D721Med (cell line): ENCODE results near the gene ALAS1.

Experiments used
- DNase-seq: peaks from one replicate; pipeline ENCODE4 v3.0.0; 2011; ENCODE audit warnings: low spot score; ENCODE audit not compliant: insufficient read length
- FAIRE-seq: peaks from 2 replicates; lab custom pipeline; 2011; peaks lifted over from hg19 to GRCh38; lab: Jason Lieb, UNC
- TF ChIP-seq, protein P1 (sequence below): IDR thresholded peaks from 2 replicates; pipeline ENCODE4 v1.5.1; 2012; ENCODE audit warnings: mild to moderate bottlenecking, control low read depth; ENCODE audit not compliant: insufficient read depth; ENCODE audit errors: missing control alignments

The ALAS1 gene

DNA sequence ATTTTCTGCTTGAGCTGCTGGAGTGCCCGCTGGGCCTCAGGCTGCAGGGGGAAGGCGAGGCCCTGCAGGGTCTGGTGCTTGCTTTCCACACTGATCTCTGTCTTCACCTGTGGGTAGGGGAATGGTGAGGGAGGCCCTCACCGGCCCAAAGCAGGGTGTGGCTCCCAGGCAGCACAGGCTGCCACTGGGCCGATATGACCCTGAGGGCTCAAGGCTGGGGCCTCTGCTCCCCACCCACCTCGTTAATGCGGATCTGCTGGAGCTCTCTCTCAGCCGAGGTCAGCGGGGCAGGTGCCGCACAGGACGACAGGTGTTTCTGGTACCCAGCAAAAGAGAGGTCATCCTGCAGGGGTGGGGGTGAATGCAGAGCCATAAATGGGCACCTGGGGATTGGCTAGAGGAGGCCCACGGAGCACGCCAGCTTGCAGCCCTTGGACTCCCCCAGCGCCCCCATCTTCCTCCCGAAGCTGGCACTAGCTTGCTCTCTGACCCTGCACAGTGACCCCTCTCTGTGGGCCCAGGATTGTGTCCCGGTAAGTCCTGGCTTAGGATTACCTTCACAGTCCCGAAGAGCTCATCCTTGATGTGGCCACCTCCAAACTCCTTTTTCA, 33.0 kb downstream of the ALAS1 start:
- no peak for FAIRE-seq
- no peak for DNase-seq
- TF ChIP-seq, protein P1, sequence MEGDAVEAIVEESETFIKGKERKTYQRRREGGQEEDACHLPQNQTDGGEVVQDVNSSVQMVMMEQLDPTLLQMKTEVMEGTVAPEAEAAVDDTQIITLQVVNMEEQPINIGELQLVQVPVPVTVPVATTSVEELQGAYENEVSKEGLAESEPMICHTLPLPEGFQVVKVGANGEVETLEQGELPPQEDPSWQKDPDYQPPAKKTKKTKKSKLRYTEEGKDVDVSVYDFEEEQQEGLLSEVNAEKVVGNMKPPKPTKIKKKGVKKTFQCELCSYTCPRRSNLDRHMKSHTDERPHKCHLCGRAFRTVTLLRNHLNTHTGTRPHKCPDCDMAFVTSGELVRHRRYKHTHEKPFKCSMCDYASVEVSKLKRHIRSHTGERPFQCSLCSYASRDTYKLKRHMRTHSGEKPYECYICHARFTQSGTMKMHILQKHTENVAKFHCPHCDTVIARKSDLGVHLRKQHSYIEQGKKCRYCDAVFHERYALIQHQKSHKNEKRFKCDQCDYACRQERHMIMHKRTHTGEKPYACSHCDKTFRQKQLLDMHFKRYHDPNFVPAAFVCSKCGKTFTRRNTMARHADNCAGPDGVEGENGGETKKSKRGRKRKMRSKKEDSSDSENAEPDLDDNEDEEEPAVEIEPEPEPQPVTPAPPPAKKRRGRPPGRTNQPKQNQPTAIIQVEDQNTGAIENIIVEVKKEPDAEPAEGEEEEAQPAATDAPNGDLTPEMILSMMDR, result no peak

DNA sequence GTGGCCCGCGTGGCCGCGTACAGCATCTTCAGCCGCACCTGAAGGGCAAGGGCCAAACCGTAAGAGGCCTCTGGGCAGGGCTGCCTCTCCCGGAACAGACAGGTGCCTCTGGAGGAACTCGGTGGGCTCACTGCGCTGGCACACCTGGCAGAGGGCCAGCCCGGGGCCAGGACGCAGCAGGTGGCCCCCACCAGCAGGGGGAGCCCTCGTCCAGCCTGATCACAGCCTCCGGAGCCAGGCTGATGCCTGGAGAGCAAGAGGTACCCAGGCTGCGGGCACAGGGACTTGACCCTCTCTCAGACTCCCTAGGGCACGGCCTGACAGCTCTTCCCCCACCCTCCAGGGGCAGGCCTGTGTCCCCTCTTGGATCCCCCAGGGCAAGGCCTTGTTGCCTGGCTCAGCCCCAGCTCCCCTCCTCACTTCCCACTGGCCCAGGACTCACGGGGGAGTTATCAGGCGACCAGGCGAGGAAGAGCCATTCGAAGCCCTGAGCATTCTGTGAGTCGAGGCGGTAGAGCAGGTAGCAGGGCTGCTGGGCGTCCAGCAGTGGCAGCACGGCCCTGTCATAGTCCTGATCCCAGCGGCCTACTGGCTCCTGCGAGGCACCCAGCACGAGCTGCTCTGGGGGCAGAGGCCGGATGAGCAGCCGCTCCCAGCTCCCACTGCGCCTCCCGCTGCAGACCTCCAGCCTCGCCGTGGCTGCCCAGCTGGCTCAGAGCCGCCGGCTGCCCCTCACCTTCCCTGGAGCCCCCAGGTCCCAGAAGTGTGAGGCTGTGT, 33.7 kb downstream of the ALAS1 start:
- TF ChIP-seq, protein P1, result peak; percentile 75
- DNase-seq (peak; percentile 61), FAIRE-seq (no peak)

DNA sequence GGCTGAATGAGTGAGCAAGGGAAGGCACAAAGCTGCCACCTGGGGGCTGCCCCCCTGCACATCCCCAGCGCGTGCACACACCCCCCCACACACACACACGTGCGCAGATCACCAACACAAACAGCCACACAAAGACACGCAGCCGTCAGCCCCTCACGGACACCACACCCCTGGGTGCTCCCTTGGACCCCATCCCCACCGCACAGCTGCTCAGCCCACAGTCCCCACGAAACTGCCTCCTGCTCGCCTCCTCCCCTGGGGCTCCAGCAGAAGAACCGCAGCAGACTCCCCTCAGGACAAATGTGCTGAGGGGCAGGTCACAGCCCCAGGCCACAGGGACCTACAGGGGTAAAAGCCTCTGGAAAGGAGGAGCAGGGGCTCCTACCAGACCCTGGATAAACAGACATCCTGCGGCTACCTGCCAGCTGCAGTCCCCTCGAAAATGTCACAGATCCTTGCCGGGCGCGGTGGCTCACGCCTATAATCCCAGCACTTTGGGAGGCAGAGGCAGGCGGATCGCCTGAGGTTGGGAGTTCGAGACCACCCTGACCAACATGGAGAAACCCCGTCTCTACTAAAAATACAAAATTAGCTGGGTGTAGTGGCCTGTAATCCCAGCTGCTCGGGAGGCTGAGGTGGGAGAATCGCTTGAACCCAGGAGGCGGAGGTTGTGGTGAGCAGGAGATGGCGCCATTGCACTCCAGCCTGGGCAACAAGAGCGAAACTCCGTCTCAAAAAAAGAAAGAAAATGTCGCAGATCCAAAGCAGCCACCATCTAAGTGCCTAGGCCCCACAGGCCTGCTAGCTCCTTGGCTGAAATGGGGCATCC, 34.5 kb downstream of the ALAS1 start:
- FAIRE-seq, result no peak
- DNase-seq, result no peak
- TF ChIP-seq, protein P1, result peak; percentile 30

DNA sequence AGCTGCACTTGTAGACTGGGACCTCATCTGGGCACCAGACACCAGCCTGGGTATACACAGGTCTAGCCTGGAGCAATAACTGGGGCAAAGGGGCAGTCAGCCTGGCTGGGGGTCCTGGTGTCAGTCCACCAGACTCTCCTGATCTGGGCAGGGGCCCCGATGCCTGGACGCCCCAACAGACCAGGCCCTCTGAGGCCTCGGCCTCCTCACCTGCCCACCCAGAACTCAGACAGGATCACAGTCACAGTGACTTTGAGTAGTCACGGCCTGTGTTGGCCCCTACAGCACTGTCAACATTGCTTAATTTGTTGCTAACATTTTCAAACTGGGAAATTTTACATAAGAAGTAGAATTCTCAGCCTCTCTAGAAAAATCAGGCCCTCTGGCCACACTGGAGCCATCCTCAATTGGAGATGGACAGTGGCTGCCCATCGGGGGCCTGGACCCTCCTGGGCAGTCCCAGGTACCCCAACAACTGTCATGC, 35.2 kb downstream of the ALAS1 start:
- FAIRE-seq (no peak), DNase-seq (no peak)
- TF ChIP-seq, protein P1, result no peak

DNA sequence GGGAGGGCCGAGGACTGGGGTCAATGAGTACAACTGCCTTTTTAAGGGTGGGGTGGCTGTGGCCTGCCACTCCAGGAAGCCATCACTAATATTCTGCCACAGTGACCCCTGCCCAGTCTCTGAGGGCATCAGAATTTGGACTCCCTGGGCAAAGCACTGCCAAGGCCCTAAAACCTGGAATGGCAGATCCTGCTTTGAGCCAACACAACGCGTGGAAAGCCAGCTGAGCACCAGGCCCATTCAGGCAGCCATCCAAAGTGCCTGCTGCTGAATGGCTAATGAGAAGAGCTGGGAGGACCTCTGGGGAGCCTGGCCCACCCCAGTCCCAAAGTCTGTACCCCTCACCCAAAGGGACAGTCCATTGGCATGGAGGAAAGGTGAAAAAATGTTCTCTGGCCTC, 36.0 kb downstream of the ALAS1 start:
- TF ChIP-seq, protein P1, result no peak
- no peak for FAIRE-seq

DNA sequence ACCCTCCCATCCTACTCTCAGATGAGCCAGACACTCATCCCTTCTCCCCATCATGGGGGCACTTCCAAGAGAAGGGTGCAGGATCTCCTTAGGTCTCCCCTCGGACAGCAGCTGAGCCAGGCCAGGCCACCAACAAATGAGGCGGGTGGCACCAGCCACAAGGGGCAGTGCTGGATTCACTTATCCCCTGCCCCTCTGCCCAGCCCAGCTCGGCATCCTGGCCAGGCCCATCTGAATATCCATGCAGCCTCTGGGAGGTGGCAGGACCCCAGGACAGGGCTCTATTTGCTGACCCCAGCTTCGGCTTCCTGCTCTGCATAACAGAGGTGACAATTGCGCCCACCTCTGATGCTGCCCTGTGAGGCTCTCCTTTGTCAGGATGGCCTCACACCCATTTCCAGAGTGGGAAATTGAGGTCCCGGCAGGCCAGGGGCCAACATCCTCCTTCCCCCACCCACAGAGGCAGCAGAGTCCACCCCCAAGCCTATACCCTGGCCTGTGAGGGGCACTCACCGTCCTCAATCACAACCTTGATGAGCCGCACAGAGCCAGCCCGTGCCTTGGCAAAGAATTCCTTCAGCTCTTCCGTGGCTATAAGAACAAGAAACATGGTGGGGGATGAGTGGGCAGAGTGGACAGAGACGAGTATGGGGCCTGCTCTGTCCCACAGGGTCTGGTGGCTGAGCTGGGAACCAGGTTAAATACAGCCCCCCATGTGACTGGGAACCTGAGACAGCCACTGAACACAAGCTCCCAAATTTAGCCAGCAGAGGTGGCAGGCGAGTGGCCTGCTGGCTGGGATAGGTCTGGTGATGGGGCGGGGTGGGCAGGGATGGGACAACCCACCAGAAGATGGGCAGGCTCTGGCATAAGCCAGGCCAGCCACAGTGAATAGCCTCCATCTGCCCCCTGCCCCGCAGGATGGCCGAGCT, 36.8 kb downstream of the ALAS1 start:
- TF ChIP-seq, protein P1, result no peak
- DNase-seq (no peak), FAIRE-seq (no peak)

More for the DNA sequence above, 36.0 kb downstream of the ALAS1 start:
- DNase-seq, result no peak
